ENCODE data around the gene LAMA4. TPM values are rescaled to one million over a fixed set of nuclear protein-coding genes. Genes with fewer than 3 reads are reported as not detected.

The LAMA4 gene
- total RNA-seq, 6 experiments from 2014 or later, result 2.9 to 8.3 (median 4.2) TPM

GRCh38 chr6:112177092-112177491 is 77.3 kb downstream of the LAMA4 start:
- peaks cover 0 to 8% (median 0%) of the 10 kb centered on the region in 4 donors for H3K4me1 ChIP-seq

GRCh38 chr6:112176175-112176574 is 78.2 kb downstream of the LAMA4 start:
- no peak for ATAC-seq
- no peaks in the 10 kb centered on the region for H3K36me3 ChIP-seq
- no peak for TF ChIP-seq CTCF (IDR thresholded peaks at IDR 0.05)
- no peak for TF ChIP-seq POLR2A (IDR thresholded peaks at IDR 0.05)
- peaks cover 0 to 4% (median 0%) of the 10 kb centered on the region in 4 donors for H3K4me1 ChIP-seq
- no peak overlapping the region for H3K4me3 ChIP-seq
- DNase-seq, result no peak
- no peaks in the 10 kb centered on the region for H3K27me3 ChIP-seq
- no peaks in the 10 kb centered on the region for H3K9me3 ChIP-seq
- H3K27ac ChIP-seq, result no peak overlapping the region
- intact Hi-C loops (cut with DNase I), result loop anchor here in 1 of 2 donors (5.0 kb wide), 1 partner anchor 131 kb away; no protein-coding TSS in a partner anchor
- WGBS (ENCODE audit: insufficient coverage, low coverage, low lambda C conversion rate, missing lambda C conversion rate), result 52% methylated on average over 4 of the region's 4 CpGs

More at GRCh38 chr6:112177092-112177491, 77.3 kb downstream of the LAMA4 start:
- 95% methylated on average over 1 of the region's 1 CpG for WGBS (ENCODE audit: insufficient coverage, low coverage, low lambda C conversion rate, missing lambda C conversion rate)
- H3K9me3 ChIP-seq, result no peaks in the 10 kb centered on the region
- H3K27ac ChIP-seq, result no peak overlapping the region
- intact Hi-C loops (cut with DNase I), result loop anchor here in 1 of 2 donors (5.0 kb wide), 1 partner anchor 130 kb away; no protein-coding TSS in a partner anchor
- DNase-seq (no peak), ATAC-seq (no peak)
- H3K36me3 ChIP-seq, result no peaks in the 10 kb centered on the region
- no peaks in the 10 kb centered on the region for H3K27me3 ChIP-seq
- TF ChIP-seq POLR2A (IDR thresholded peaks at IDR 0.05), result no peak
- no peak for TF ChIP-seq CTCF (IDR thresholded peaks at IDR 0.05)
- no peak overlapping the region for H3K4me3 ChIP-seq

- Histone ChIP-seq H3K27me3 (no peaks in the 10 kb centered on the region), H3K9me3 (no peaks in the 10 kb centered on the region), H3K27ac (no peak overlapping the region), H3K4me3 (no peak overlapping the region), H3K4me1 (no peaks in the 10 kb centered on the region), H3K36me3 (no peaks in the 10 kb centered on the region)
- intact Hi-C loops (cut with DNase I), result no loop called here
- DNase-seq, result no peak
- no peak for ATAC-seq
- WGBS (ENCODE audit: insufficient coverage, low coverage, low lambda C conversion rate, missing lambda C conversion rate), result 57% methylated on average over 2 of the region's 2 CpGs
- TF ChIP-seq CTCF (IDR thresholded peaks at IDR 0.05), result no peak
- TF ChIP-seq POLR2A (IDR thresholded peaks at IDR 0.05), result no peak
These were observed 81.1 kb downstream of the LAMA4 start for GRCh38 chr6:112173221-112173804.

DNA sequence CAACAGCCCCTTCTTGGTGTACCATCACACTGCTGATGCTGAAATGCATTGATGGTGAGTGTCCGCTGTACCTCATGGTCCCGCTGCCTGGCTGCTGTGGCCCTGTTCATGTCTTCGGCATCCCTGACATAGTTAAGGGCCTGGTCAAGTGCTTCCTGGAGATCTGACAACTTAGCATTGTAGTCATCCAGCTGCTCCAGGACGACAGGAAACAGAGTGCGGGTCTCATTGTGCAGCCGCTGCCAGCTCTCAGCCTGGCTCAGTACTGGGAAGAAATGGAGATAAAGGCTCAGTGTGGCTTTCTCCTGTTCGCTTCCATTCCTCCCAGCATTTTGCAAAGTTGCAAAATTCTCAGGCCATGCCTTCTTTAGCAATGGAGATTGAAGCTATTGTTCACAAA is 81.8 kb downstream of the LAMA4 start:
- intact Hi-C loops (cut with DNase I), result no loop called here
- H3K27me3 ChIP-seq, result no peaks in the 10 kb centered on the region
- no peak overlapping the region for H3K4me3 ChIP-seq
- no peak overlapping the region for H3K27ac ChIP-seq
- no peaks in the 10 kb centered on the region for H3K9me3 ChIP-seq
- 79% methylated on average over 5 of the region's 7 CpGs for WGBS (ENCODE audit: insufficient coverage, low coverage, low lambda C conversion rate, missing lambda C conversion rate)
- no peaks in the 10 kb centered on the region for H3K36me3 ChIP-seq
- DNase-seq, result no peak
- no peaks in the 10 kb centered on the region for H3K4me1 ChIP-seq
- no peak for ATAC-seq
- no peak for TF ChIP-seq POLR2A (IDR thresholded peaks at IDR 0.05)
- no peak for TF ChIP-seq CTCF (IDR thresholded peaks at IDR 0.05)
